ENCODE results near the gene DCST1. TPM values are rescaled to one million over a fixed set of nuclear protein-coding genes. Genes with fewer than 3 reads are reported as not detected.

The DCST1 gene
- polyA plus RNA-seq, 1 experiment: not detected

DNA sequence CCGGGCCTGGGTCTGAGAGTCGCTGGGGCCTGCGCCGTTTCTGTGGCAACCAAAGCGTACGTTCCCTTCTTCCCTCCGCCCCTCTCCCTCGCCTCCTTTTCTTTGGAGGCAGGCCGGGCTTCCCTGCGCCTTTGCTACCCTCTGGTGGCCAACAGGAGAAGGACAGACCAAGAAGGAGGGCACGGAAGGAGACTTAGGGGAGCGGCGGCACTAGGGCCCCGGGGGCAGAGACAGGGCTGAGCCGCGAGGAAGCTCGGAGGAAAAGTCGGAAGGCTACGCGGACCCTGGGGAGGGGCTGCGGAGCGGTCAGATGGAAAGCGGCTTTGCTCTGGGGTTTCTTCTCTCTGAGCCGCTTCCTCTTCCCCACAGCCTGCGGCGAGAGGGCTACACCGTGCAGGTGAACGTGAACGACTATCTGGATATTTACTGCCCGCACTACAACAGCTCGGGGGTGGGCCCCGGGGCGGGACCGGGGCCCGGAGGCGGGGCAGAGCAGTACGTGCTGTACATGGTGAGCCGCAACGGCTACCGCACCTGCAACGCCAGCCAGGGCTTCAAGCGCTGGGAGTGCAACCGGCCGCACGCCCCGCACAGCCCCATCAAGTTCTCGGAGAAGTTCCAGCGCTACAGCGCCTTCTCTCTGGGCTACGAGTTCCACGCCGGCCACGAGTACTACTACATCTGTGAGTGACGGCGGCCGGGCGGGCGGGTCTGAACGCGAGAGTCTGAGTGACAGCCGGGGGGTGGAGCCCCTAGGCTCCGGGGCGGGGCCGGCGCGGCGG is 51.3 kb downstream of the DCST1 start:
- H3K4me3 ChIP-seq (ENCODE audit: low read depth, low read length): peak overlapping the region; percentile 86
- TF ChIP-seq, protein P1, sequence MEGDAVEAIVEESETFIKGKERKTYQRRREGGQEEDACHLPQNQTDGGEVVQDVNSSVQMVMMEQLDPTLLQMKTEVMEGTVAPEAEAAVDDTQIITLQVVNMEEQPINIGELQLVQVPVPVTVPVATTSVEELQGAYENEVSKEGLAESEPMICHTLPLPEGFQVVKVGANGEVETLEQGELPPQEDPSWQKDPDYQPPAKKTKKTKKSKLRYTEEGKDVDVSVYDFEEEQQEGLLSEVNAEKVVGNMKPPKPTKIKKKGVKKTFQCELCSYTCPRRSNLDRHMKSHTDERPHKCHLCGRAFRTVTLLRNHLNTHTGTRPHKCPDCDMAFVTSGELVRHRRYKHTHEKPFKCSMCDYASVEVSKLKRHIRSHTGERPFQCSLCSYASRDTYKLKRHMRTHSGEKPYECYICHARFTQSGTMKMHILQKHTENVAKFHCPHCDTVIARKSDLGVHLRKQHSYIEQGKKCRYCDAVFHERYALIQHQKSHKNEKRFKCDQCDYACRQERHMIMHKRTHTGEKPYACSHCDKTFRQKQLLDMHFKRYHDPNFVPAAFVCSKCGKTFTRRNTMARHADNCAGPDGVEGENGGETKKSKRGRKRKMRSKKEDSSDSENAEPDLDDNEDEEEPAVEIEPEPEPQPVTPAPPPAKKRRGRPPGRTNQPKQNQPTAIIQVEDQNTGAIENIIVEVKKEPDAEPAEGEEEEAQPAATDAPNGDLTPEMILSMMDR (IDR thresholded peaks at IDR 0.05; ENCODE audit: low read depth, low read length): peak; percentile 92
- POLR2A ChIA-PET: interaction anchor here (0.7 to 1.2 kb wide), 6 partner anchors 40 to 601 kb away, joined by 3 to 10 read pairs (median 5); partner anchors contain the start of genes KRTCAP2 and LENEP
- H3K9me3 ChIP-seq (ENCODE audit: control insufficient read depth, insufficient read depth, low read length): no peaks in the 10 kb centered on the region; the same call in 1 of the 2 replicates
- peak overlapping the region; percentile 12 for H3K27ac ChIP-seq (ENCODE audit: low read depth, low read length)
- CTCF ChIA-PET: interaction anchor here (0.6 to 4.1 kb wide), 51 partner anchors 10 to 604 kb away, joined by 3 to 31 read pairs (median 5); partner anchors contain the start of genes ADAM15, EFNA4, KRTCAP2 and LENEP
- peaks cover 45% of the 10 kb centered on the region for H3K27me3 ChIP-seq (ENCODE audit: control insufficient read depth, insufficient read depth, low read length)
- peak; percentile 86 for DNase-seq (ENCODE audit: low read depth, low spot score)

DNA sequence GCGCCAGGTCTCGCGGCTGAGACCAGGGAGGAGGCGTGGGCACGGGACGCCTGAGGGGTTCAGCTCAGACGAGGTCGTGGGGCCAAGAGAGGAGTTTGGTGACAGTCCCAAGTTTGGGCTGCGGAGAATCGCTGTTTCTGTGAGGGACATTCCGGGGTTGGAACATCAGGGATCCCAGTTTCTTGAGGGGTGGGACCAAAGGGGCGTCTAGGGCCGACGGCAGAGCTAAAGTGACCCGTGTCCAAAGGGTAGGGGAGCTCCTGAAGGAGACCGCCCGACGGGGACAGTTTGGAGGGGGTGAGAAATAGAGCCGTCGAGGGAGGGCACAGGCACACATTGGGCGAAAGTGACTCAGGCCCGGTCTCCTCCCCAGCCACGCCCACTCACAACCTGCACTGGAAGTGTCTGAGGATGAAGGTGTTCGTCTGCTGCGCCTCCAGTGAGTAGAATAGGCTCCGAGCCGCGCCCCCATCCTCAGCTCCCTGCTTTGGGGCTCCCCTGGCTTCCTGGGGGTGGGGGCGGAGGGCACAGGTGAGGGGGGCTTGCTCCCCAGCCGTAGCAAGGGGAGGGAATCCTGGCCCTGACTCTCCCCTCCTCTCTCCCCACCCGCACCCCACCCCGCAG is 52.0 kb downstream of the DCST1 start:
- POLR2A ChIA-PET: interaction anchor here (0.5 to 1.2 kb wide), 2 partner anchors 112 to 125 kb away, joined by 3 to 10 read pairs; no protein-coding TSS in a partner anchor
- no peaks in the 10 kb centered on the region; the same call in 1 of the 2 replicates for H3K9me3 ChIP-seq (ENCODE audit: control insufficient read depth, insufficient read depth, low read length)
- CTCF ChIA-PET: interaction anchor here (0.6 to 4.1 kb wide), 44 partner anchors 10 to 605 kb away, joined by 3 to 31 read pairs (median 6); partner anchors contain the start of genes ADAM15, EFNA4, KRTCAP2 and LENEP
- TF ChIP-seq, protein P1 (IDR thresholded peaks at IDR 0.05; ENCODE audit: low read depth, low read length): no peak
- H3K27me3 ChIP-seq (ENCODE audit: control insufficient read depth, insufficient read depth, low read length): peaks cover 38% of the 10 kb centered on the region
- H3K27ac ChIP-seq (ENCODE audit: low read depth, low read length): no peak overlapping the region
- no peak for DNase-seq (ENCODE audit: low read depth, low spot score)
- H3K4me3 ChIP-seq (ENCODE audit: low read depth, low read length): peak overlapping the region; percentile 86

DNA sequence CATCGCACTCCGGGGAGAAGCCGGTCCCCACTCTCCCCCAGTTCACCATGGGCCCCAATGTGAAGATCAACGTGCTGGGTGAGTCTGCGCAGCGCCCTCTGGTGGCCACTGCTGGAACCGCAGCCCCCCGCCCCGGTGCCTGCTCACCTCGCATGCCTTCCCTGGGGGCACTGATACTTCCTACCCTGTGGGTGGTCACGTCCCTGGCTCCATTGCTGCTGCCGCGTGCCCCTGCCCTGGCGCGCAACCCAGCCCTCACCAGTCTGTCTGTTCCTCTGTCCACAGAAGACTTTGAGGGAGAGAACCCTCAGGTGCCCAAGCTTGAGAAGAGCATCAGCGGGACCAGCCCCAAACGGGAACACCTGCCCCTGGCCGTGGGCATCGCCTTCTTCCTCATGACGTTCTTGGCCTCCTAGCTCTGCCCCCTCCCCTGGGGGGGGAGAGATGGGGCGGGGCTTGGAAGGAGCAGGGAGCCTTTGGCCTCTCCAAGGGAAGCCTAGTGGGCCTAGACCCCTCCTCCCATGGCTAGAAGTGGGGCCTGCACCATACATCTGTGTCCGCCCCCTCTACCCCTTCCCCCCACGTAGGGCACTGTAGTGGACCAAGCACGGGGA is 52.6 kb downstream of the DCST1 start:
- POLR2A ChIA-PET: interaction anchor here (0.5 kb wide), 1 partner anchor 113 kb away, joined by 10 read pairs; no protein-coding TSS in a partner anchor

GRCh38 chr1:155086856-155087535 is 53.4 kb downstream of the DCST1 start:
- Histone ChIP-seq H3K4me3 (ENCODE audit: low read depth, low read length) (no peak overlapping the region), H3K27me3 (ENCODE audit: control insufficient read depth, insufficient read depth, low read length) (peaks cover 25% of the 10 kb centered on the region), H3K9me3 (ENCODE audit: control insufficient read depth, insufficient read depth, low read length) (no peaks in the 10 kb centered on the region), H3K27ac (ENCODE audit: low read depth, low read length) (no peak overlapping the region)
- DNase-seq (ENCODE audit: low read depth, low spot score): no peak
- ChIA-PET CTCF (interaction anchor here (0.9 to 4.1 kb wide), 6 partner anchors 9 to 86 kb away, joined by 3 to 30 read pairs (median 22); partner anchors contain the start of gene KRTCAP2), POLR2A (no interaction called here)
- TF ChIP-seq, protein P1 (IDR thresholded peaks at IDR 0.05; ENCODE audit: low read depth, low read length): peak; percentile 21; the same call in 1 of the 2 replicates

More for the DNA sequence above, 52.6 kb downstream of the DCST1 start:
- Histone ChIP-seq H3K27ac (ENCODE audit: low read depth, low read length) (no peak overlapping the region), H3K4me3 (ENCODE audit: low read depth, low read length) (no peak overlapping the region), H3K9me3 (ENCODE audit: control insufficient read depth, insufficient read depth, low read length) (no peaks in the 10 kb centered on the region), H3K27me3 (ENCODE audit: control insufficient read depth, insufficient read depth, low read length) (peaks cover 32% of the 10 kb centered on the region)
- no peak for DNase-seq (ENCODE audit: low read depth, low spot score)
- TF ChIP-seq, protein P1 (IDR thresholded peaks at IDR 0.05; ENCODE audit: low read depth, low read length): peak; percentile 81
- CTCF ChIA-PET: interaction anchor here (0.7 to 4.1 kb wide), 22 partner anchors 9 to 606 kb away, joined by 3 to 30 read pairs (median 7); partner anchors contain the start of genes ADAM15, KRTCAP2 and LENEP
